Measurements from ENCODE around the gene PM20D2. TPM values are rescaled to one million over a fixed set of nuclear protein-coding genes. Genes with fewer than 3 reads are reported as not detected.

The PM20D2 gene
- polyA plus RNA-seq, 1 experiment: 2.4 TPM

DNA sequence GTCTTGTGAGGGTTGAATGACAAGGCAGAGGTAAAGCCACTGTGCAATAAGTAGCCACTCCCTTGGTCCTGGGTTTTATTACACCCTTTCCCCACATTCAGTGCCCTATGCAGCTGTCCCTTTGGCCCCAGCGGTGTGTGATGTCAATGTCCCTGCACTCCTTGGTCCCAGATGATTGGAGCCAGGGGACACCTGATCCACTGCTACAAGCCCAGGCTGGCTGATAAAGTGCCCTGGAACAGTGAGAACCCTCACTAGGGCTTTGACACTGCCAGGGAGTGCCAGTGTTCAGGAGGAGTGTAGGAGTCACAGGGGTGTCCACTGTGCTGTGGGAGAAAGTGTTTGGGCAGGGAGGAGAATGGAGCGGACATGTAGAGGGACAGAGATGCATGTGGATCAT lies 40.9 kb downstream of the PM20D2 start:
- POLR2A ChIA-PET: no interaction called here
- no peak overlapping the region for H3K4me3 ChIP-seq (ENCODE audit: low read depth, low read length)

DNA sequence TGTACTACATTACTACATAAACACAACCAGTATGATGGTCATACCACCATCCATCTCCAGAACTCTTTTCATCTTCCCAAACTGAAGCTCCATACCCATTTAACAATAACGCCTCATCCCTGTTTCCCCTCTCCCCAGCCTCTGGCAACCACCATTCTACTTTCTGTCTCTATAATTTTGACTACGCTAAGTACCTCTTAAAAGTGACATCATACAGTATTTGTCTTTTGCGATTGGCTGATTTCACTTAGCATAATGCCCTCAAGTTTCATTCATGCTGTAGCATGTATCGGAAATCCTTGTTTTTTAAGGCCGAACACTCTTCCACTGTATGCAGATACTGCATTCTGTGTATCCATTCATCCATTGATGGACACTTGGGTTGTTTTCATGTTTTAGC lies 41.6 kb downstream of the PM20D2 start:
- TF ChIP-seq, protein P1, sequence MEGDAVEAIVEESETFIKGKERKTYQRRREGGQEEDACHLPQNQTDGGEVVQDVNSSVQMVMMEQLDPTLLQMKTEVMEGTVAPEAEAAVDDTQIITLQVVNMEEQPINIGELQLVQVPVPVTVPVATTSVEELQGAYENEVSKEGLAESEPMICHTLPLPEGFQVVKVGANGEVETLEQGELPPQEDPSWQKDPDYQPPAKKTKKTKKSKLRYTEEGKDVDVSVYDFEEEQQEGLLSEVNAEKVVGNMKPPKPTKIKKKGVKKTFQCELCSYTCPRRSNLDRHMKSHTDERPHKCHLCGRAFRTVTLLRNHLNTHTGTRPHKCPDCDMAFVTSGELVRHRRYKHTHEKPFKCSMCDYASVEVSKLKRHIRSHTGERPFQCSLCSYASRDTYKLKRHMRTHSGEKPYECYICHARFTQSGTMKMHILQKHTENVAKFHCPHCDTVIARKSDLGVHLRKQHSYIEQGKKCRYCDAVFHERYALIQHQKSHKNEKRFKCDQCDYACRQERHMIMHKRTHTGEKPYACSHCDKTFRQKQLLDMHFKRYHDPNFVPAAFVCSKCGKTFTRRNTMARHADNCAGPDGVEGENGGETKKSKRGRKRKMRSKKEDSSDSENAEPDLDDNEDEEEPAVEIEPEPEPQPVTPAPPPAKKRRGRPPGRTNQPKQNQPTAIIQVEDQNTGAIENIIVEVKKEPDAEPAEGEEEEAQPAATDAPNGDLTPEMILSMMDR (IDR thresholded peaks at IDR 0.05; ENCODE audit: insufficient read depth, low read depth, low read length): no peak
- H3K4me3 ChIP-seq (ENCODE audit: low read depth, low read length): no peak overlapping the region
- no peaks in the 10 kb centered on the region; the same call in 1 of the 2 replicates for H3K27me3 ChIP-seq (ENCODE audit: control insufficient read depth, insufficient read depth, low read length)
- ChIA-PET CTCF (no interaction called here), POLR2A (no interaction called here)
- H3K36me3 ChIP-seq (ENCODE audit: control insufficient read depth, insufficient read depth, low read length): no peaks in the 10 kb centered on the region
- DNase-seq (ENCODE audit: low read depth): no peak

More for the DNA sequence above, 40.9 kb downstream of the PM20D2 start:
- DNase-seq (ENCODE audit: low read depth): no peak
- H3K27me3 ChIP-seq (ENCODE audit: control insufficient read depth, insufficient read depth, low read length): no peaks in the 10 kb centered on the region; the same call in 1 of the 2 replicates
- no peaks in the 10 kb centered on the region for H3K36me3 ChIP-seq (ENCODE audit: control insufficient read depth, insufficient read depth, low read length)
- CTCF ChIA-PET: no interaction called here
- TF ChIP-seq, protein P1 (IDR thresholded peaks at IDR 0.05; ENCODE audit: insufficient read depth, low read depth, low read length): no peak

DNA sequence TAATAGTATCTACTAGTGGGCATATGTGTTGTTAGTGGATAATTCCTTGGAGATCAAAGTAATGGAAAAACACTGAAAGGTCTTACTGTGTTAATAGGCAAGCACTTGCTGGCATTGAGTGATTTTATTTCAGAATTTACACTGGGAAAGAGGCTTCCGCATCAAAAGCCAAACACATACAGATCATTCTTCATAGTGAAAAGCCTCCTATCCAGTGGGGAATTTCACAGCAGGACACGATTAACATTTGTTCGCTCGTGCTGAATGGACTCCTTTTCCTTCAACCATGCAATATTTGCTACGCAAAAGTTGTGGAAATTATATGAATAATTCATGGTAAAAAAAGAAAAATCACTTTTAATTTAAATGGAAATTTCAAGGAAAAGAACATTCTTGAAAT lies 44.9 kb downstream of the PM20D2 start:
- DNase-seq (ENCODE audit: low read depth): no peak
- no peaks in the 10 kb centered on the region; the same call in 1 of the 2 replicates for H3K27me3 ChIP-seq (ENCODE audit: control insufficient read depth, insufficient read depth, low read length)
- TF ChIP-seq, protein P1 (IDR thresholded peaks at IDR 0.05; ENCODE audit: insufficient read depth, low read depth, low read length): no peak
- H3K36me3 ChIP-seq (ENCODE audit: control insufficient read depth, insufficient read depth, low read length): no peaks in the 10 kb centered on the region
- POLR2A ChIA-PET: no interaction called here
- no peak overlapping the region for H3K4me3 ChIP-seq (ENCODE audit: low read depth, low read length)
- CTCF ChIA-PET: interaction anchor here (0.6 to 0.9 kb wide), 2 partner anchors 15 to 442 kb away, joined by 4 to 5 read pairs; no protein-coding TSS in a partner anchor

DNA sequence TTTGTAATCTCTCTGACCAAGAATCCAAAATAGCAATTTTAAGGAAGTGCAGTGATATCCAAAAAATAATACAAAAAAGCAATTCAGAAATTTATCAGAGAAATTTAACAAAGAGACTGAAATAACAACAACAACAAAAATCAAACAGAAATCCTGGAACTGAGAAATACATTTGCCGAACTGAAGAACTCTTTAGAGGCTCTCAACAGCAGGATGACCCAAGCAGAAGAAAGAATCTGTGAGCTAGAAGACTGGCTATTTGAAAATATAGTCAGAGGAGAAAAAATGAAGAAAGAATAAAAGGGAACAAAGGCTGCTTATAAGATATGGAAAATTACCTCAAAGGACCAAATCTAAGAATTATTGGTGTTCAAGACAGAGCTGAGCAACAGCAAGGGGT lies 48.7 kb downstream of the PM20D2 start:
- TF ChIP-seq, protein P1 (IDR thresholded peaks at IDR 0.05; ENCODE audit: insufficient read depth, low read depth, low read length): no peak
- Histone ChIP-seq H3K27me3 (ENCODE audit: control insufficient read depth, insufficient read depth, low read length) (no peaks in the 10 kb centered on the region), H3K4me3 (ENCODE audit: low read depth, low read length) (no peak overlapping the region), H3K36me3 (ENCODE audit: control insufficient read depth, insufficient read depth, low read length) (no peaks in the 10 kb centered on the region)
- DNase-seq (ENCODE audit: low read depth): no peak
- POLR2A ChIA-PET: no interaction called here
- CTCF ChIA-PET: no interaction called here

DNA sequence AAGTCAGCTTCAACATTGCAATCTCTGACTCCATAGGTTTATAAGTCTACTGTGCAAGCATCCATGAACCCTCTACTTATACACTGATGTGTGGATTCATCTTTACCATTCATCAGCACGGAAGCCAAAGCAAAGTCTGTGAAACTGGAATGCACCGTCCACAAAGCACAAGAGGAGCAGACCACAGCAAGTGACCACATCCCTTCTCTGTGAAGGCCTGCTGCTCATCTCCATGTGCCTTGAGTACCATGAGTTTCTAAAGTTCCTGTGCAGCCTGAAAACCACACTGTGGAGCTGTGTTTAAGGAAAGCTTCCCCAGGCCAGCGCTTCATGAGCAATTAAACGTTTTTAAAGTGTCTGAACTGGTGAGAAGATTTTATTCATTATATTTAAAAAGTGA lies 51.3 kb downstream of the PM20D2 start:
- DNase-seq (ENCODE audit: low read depth): no peak
- CTCF ChIA-PET: no interaction called here

More for the DNA sequence above, 51.3 kb downstream of the PM20D2 start:
- Histone ChIP-seq H3K36me3 (ENCODE audit: control insufficient read depth, insufficient read depth, low read length) (no peaks in the 10 kb centered on the region), H3K4me3 (ENCODE audit: low read depth, low read length) (no peak overlapping the region), H3K27me3 (ENCODE audit: control insufficient read depth, insufficient read depth, low read length) (no peaks in the 10 kb centered on the region)
- POLR2A ChIA-PET: no interaction called here
- TF ChIP-seq, protein P1 (IDR thresholded peaks at IDR 0.05; ENCODE audit: insufficient read depth, low read depth, low read length): no peak

All from BJ (cell line).